ENCODE data around the gene MYO1E.

Gene MYO1E

GRCh38 chr15:59385171-59385570, 12.5 kb upstream of the MYO1E start:
- no peak for FAIRE-seq

GRCh38 chr15:59384507-59384906, 11.8 kb upstream of the MYO1E start:
- FAIRE-seq, result no peak

- no peak for FAIRE-seq
These were observed 8.4 kb upstream of the MYO1E start for GRCh38 chr15:59380902-59381610.

- FAIRE-seq, result no peak
These were observed 6.9 kb upstream of the MYO1E start for GRCh38 chr15:59379531-59379930.

- no peak for FAIRE-seq
These were observed 6.2 kb upstream of the MYO1E start for GRCh38 chr15:59378855-59379254.

- FAIRE-seq, result no peak
These were observed 5.3 kb upstream of the MYO1E start for GRCh38 chr15:59377924-59378323.

- peak; percentile 79 for FAIRE-seq
These were observed 4.1 kb upstream of the MYO1E start for GRCh38 chr15:59376733-59377132.

GRCh38 chr15:59373215-59373614, 544 bp upstream of the MYO1E start:
- FAIRE-seq, result no peak

- FAIRE-seq, result no peak
These were observed 966 bp downstream of the MYO1E start for GRCh38 chr15:59371458-59372351.

GRCh38 chr15:59369597-59369996, 3.1 kb downstream of the MYO1E start:
- no peak for FAIRE-seq

GRCh38 chr15:59367022-59367451, 5.6 kb downstream of the MYO1E start:
- no peak for FAIRE-seq

GRCh38 chr15:59366333-59367021, 6.2 kb downstream of the MYO1E start:
- no peak for FAIRE-seq

GRCh38 chr15:59364248-59364647, 8.4 kb downstream of the MYO1E start:
- FAIRE-seq, result no peak

- FAIRE-seq, result no peak
These were observed 10.3 kb downstream of the MYO1E start for GRCh38 chr15:59362331-59362730.

- no peak for FAIRE-seq
These were observed 11.8 kb downstream of the MYO1E start for GRCh38 chr15:59360896-59361295.

GRCh38 chr15:59360305-59360704, 12.4 kb downstream of the MYO1E start:
- FAIRE-seq, result no peak

GRCh38 chr15:59355730-59356129, 16.9 kb downstream of the MYO1E start:
- no peak for FAIRE-seq

GRCh38 chr15:59354417-59355031, 18.1 kb downstream of the MYO1E start:
- FAIRE-seq, result no peak

GRCh38 chr15:59353994-59354416, 18.7 kb downstream of the MYO1E start:
- no peak for FAIRE-seq

- no peak for FAIRE-seq
These were observed 20.0 kb downstream of the MYO1E start for GRCh38 chr15:59352683-59353082.

GRCh38 chr15:59352189-59352588, 20.5 kb downstream of the MYO1E start:
- FAIRE-seq, result no peak

GRCh38 chr15:59350421-59350732, 22.3 kb downstream of the MYO1E start:
- no peak for FAIRE-seq

Data from A204.1 (cell line).